Measurements from ENCODE around the gene HERPUD2.

Gene HERPUD2

GRCh38 chr7:35735396-35735795 lies 40.5 kb upstream of the HERPUD2 start:
- H3K9ac ChIP-seq (ENCODE audit: low read depth, low read length), result no peak overlapping the region
- no peak overlapping the region for H3K4me2 ChIP-seq (ENCODE audit: insufficient read depth, low read length)

DNA sequence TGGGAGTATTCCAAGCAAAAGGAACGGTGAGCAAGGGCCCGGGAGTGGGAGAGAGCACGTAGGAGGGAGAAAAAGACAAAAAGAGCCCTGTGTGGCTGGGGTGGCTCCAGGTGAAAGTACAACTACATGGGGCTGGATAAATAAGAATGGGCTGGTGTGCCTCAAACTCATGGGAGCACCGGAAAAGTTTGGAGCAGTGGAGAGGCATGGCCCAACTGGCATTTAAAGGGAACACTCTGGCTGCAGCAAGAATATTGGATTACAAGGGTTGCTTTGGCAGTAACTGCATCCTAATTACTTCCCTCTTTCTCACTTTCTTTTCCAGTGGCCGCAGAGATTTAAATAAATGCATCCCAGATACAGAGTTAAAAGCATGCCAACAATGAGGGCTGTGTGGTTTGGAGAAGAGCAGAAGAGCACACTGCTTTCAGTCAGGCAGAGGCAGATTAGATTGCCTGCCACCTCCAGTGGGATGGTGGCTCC lies 39.1 kb upstream of the HERPUD2 start:
- no peaks in the 10 kb centered on the region for H3K36me3 ChIP-seq (ENCODE audit: insufficient read depth, low read length)
- no peak overlapping the region for H3K4me2 ChIP-seq (ENCODE audit: insufficient read depth, low read length)
- no peak for TF ChIP-seq EZH2 (IDR thresholded peaks at IDR 0.05; ENCODE audit: borderline replicate concordance, low read depth, low read length, severe bottlenecking)
- TF ChIP-seq, protein P1, sequence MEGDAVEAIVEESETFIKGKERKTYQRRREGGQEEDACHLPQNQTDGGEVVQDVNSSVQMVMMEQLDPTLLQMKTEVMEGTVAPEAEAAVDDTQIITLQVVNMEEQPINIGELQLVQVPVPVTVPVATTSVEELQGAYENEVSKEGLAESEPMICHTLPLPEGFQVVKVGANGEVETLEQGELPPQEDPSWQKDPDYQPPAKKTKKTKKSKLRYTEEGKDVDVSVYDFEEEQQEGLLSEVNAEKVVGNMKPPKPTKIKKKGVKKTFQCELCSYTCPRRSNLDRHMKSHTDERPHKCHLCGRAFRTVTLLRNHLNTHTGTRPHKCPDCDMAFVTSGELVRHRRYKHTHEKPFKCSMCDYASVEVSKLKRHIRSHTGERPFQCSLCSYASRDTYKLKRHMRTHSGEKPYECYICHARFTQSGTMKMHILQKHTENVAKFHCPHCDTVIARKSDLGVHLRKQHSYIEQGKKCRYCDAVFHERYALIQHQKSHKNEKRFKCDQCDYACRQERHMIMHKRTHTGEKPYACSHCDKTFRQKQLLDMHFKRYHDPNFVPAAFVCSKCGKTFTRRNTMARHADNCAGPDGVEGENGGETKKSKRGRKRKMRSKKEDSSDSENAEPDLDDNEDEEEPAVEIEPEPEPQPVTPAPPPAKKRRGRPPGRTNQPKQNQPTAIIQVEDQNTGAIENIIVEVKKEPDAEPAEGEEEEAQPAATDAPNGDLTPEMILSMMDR (IDR thresholded peaks at IDR 0.05; ENCODE audit: borderline replicate concordance, extremely low read depth, low read length, poor library complexity, severe bottlenecking), result no peak
- ATAC-seq (ENCODE audit: insufficient read depth, low read depth) (no peak), DNase-seq (no peak)
- no peak overlapping the region for H3K4me3 ChIP-seq (ENCODE audit: low read depth in 1 of 2, low read length in 2 of 2)
- no peak overlapping the region for H2AFZ ChIP-seq (ENCODE audit: low read depth, low read length)
- no peaks in the 10 kb centered on the region for H3K27me3 ChIP-seq (ENCODE audit: insufficient read depth, low read length, poor library complexity)
- no peak overlapping the region for H3K27ac ChIP-seq (ENCODE audit: low read length)
- no peaks in the 10 kb centered on the region for H4K20me1 ChIP-seq (ENCODE audit: insufficient read depth, low read length)
- H3K4me1 ChIP-seq (ENCODE audit: insufficient read depth, low read length), result peaks cover 6% of the 10 kb centered on the region
- no peak overlapping the region for H3K9ac ChIP-seq (ENCODE audit: low read depth, low read length)
- H3K9me3 ChIP-seq (ENCODE audit: insufficient read depth, low read length, severe bottlenecking), result no peaks in the 10 kb centered on the region
- H3K79me2 ChIP-seq (ENCODE audit: insufficient read depth, low read length), result no peaks in the 10 kb centered on the region

More at GRCh38 chr7:35735396-35735795, 40.5 kb upstream of the HERPUD2 start:
- Histone ChIP-seq H4K20me1 (ENCODE audit: insufficient read depth, low read length) (no peaks in the 10 kb centered on the region), H3K79me2 (ENCODE audit: insufficient read depth, low read length) (no peaks in the 10 kb centered on the region), H3K27ac (ENCODE audit: low read length) (no peak overlapping the region), H3K36me3 (ENCODE audit: insufficient read depth, low read length) (no peaks in the 10 kb centered on the region), H3K27me3 (ENCODE audit: insufficient read depth, low read length, poor library complexity) (no peaks in the 10 kb centered on the region), H3K9me3 (ENCODE audit: insufficient read depth, low read length, severe bottlenecking) (no peaks in the 10 kb centered on the region), H3K4me3 (ENCODE audit: low read depth in 1 of 2, low read length in 2 of 2) (no peak overlapping the region), H3K4me1 (ENCODE audit: insufficient read depth, low read length) (no peaks in the 10 kb centered on the region), H2AFZ (ENCODE audit: low read depth, low read length) (no peak overlapping the region)
- DNase-seq, result no peak
- TF ChIP-seq, protein P1 (IDR thresholded peaks at IDR 0.05; ENCODE audit: borderline replicate concordance, extremely low read depth, low read length, poor library complexity, severe bottlenecking), result no peak
- no peak for TF ChIP-seq EZH2 (IDR thresholded peaks at IDR 0.05; ENCODE audit: borderline replicate concordance, low read depth, low read length, severe bottlenecking)
- no peak for ATAC-seq (ENCODE audit: insufficient read depth, low read depth)

DNA sequence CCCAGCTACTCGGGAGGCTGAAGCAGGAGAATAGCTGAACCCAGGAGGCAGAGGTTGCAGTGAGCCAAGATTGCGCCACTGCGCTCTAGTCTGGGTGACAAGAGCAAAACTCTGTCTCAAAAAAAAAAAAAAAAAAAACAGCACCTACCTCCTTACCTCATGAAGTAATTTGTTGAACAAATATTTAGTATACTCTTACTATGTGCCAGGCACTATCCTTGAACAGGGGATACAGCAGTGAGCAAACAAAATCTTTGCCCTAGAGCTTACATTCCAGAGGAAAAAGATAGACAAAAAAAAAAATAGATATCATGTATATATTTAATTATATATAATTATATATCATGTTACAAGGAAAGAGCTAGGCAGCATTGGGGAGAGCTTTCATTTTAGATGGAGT lies 36.4 kb upstream of the HERPUD2 start:
- Histone ChIP-seq H3K9ac (ENCODE audit: low read depth, low read length) (no peak overlapping the region), H3K4me1 (ENCODE audit: insufficient read depth, low read length) (peaks cover 14% of the 10 kb centered on the region), H2AFZ (ENCODE audit: low read depth, low read length) (no peak overlapping the region), H4K20me1 (ENCODE audit: insufficient read depth, low read length) (no peaks in the 10 kb centered on the region), H3K79me2 (ENCODE audit: insufficient read depth, low read length) (no peaks in the 10 kb centered on the region), H3K9me3 (ENCODE audit: insufficient read depth, low read length, severe bottlenecking) (no peaks in the 10 kb centered on the region), H3K27ac (ENCODE audit: low read length) (no peak overlapping the region), H3K4me3 (ENCODE audit: low read depth in 1 of 2, low read length in 2 of 2) (no peak overlapping the region), H3K36me3 (ENCODE audit: insufficient read depth, low read length) (no peaks in the 10 kb centered on the region), H3K4me2 (ENCODE audit: insufficient read depth, low read length) (no peak overlapping the region), H3K27me3 (ENCODE audit: insufficient read depth, low read length, poor library complexity) (no peaks in the 10 kb centered on the region)
- DNase-seq, result no peak
- no peak for ATAC-seq (ENCODE audit: insufficient read depth, low read depth)
- no peak for TF ChIP-seq EZH2 (IDR thresholded peaks at IDR 0.05; ENCODE audit: borderline replicate concordance, low read depth, low read length, severe bottlenecking)
- TF ChIP-seq, protein P1 (IDR thresholded peaks at IDR 0.05; ENCODE audit: borderline replicate concordance, extremely low read depth, low read length, poor library complexity, severe bottlenecking), result no peak
